ENCODE measurements around the gene APC. TPM values are rescaled to one million over a fixed set of nuclear protein-coding genes. Genes with fewer than 3 reads are reported as not detected.

Gene APC
- total RNA-seq, 1 donor from 2014 or later = 48.5 TPM

DNA sequence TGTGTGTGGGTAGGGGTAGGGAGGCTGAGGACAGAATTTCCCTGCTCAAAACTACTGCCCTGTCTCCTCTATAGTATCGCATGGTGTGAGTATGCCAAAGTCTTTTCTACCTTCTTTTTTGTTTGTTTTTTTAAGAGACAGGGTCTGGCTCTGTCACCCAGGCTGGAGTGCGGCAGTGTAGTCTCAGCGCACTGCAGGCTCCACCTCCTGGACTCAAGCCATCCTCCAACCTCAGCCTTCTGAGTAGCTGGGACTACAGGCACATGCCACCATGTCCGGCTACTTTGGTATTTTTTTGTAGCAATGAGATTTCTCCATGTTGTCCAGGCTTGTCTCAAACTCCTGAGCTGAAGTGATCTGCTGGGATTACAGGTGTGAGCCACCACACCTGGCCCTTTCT is 125.9 kb downstream of the APC start:
- Mint-ChIP-seq H3K27ac (no peak overlapping the region), H3K9me3 (ENCODE audit: low read depth) (peaks cover 6% of the 10 kb centered on the region), H3K4me1 (ENCODE audit: low read depth) (peaks cover 17% of the 10 kb centered on the region), H3K27me3 (peaks cover 4% of the 10 kb centered on the region), H3K4me3 (ENCODE audit: low read depth) (peak overlapping the region; percentile 38), H3K36me3 (ENCODE audit: insufficient read depth) (peaks cover 20% of the 10 kb centered on the region)
- no peak for DNase-seq (ENCODE audit: low spot score, unreplicated experiment)
- TF ChIP-seq CTCF (IDR thresholded peaks at IDR 0.05; ENCODE audit: unreplicated experiment) = no peak

DNA sequence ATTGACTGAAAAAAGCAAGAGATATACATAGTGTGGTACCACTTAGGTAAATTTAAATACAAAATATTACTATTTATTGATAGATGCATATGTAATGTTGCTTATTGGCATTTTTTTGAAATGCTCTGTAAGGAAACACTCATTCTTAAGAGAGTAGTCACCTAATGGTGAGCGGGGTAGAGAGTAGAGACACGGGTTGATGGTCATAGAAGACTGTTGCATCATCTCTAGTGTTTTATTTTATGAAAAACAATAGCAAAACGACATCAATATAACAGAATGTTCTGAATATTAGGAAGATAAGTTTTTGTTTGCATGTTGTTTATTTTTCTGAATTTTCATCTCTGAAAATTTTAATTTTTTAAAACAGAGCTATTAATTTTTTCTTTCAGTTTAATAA is 127.4 kb downstream of the APC start:
- Mint-ChIP-seq H3K4me1 (ENCODE audit: low read depth) (peaks cover 17% of the 10 kb centered on the region), H3K36me3 (ENCODE audit: insufficient read depth) (peaks cover 23% of the 10 kb centered on the region), H3K4me3 (ENCODE audit: low read depth) (no peak overlapping the region), H3K9me3 (ENCODE audit: low read depth) (peaks cover 3% of the 10 kb centered on the region), H3K27me3 (no peaks in the 10 kb centered on the region), H3K27ac (no peak overlapping the region)
- TF ChIP-seq CTCF (IDR thresholded peaks at IDR 0.05; ENCODE audit: unreplicated experiment) = no peak
- DNase-seq (ENCODE audit: low spot score, unreplicated experiment) = no peak

DNA sequence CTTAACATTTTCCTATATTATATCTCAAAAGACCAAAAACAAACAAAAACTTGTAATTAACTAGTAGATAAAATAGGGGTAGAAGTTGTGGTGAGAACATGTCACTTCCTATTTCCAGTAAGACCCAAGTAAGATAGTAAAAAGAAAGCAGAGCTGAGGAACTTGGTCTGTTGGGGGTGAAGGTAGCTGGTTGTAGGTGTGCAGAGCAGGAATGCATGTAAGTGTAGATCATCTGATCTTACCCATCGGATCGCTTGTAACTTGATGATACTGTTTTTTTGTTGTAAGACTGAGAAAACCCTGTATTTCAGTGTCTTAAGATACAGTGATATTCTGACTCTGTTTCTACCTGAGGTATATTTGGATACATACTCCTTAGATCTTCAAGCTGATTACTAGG is 129.1 kb downstream of the APC start:
- peaks cover 26% of the 10 kb centered on the region for H3K36me3 Mint-ChIP-seq (ENCODE audit: insufficient read depth)
- no peak for TF ChIP-seq CTCF (IDR thresholded peaks at IDR 0.05; ENCODE audit: unreplicated experiment)
- no peak overlapping the region for H3K27ac Mint-ChIP-seq
- H3K27me3 Mint-ChIP-seq = no peaks in the 10 kb centered on the region
- peaks cover 14% of the 10 kb centered on the region for H3K4me1 Mint-ChIP-seq (ENCODE audit: low read depth)
- H3K9me3 Mint-ChIP-seq (ENCODE audit: low read depth) = no peaks in the 10 kb centered on the region
- no peak overlapping the region for H3K4me3 Mint-ChIP-seq (ENCODE audit: low read depth)
- no peak for DNase-seq (ENCODE audit: low spot score, unreplicated experiment)

DNA sequence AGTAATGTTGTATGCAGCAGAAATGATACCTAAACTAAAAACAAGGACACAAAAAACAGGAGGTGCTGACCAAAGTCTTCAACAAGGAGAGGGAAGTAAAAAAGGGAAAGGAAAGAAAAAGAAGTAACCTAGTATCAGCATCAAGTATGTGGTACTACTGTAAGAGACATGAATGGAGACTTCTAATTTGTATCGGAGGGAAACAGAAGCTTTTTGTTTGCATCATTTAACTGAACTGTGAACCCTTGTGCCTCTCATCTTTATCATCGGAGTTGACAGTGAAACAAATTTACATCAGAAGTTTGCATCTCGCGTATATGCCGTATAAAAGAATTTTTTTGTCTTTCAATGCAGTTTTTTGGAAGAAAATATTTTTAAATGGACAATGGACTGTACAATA is 129.7 kb downstream of the APC start:
- DNase-seq (ENCODE audit: low spot score, unreplicated experiment) = no peak
- H3K27me3 Mint-ChIP-seq = no peaks in the 10 kb centered on the region
- H3K36me3 Mint-ChIP-seq (ENCODE audit: insufficient read depth) = peaks cover 26% of the 10 kb centered on the region
- H3K4me1 Mint-ChIP-seq (ENCODE audit: low read depth) = peaks cover 9% of the 10 kb centered on the region
- no peak for TF ChIP-seq CTCF (IDR thresholded peaks at IDR 0.05; ENCODE audit: unreplicated experiment)
- H3K9me3 Mint-ChIP-seq (ENCODE audit: low read depth) = no peaks in the 10 kb centered on the region
- no peak overlapping the region for H3K27ac Mint-ChIP-seq
- H3K4me3 Mint-ChIP-seq (ENCODE audit: low read depth) = no peak overlapping the region

DNA sequence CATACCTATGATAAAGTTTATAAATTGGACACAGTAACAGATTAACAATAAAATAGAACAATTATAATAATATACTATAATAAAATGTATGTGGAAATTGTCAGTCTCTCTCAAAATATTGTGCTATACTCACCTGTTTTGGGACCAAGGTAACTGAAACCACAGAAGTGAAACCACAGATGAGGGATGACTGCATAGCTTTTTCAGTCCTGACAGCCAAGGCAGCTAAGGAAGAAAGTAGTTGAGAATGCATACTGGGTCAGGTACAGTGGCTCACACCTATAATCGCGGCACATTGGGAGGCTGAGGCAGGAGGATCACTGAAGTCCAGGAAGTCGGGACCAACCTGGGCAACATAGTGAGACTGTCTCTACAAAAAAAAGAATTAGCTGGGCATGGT is 132.3 kb downstream of the APC start:
- H3K4me1 Mint-ChIP-seq (ENCODE audit: low read depth) = no peaks in the 10 kb centered on the region
- no peaks in the 10 kb centered on the region for H3K9me3 Mint-ChIP-seq (ENCODE audit: low read depth)
- TF ChIP-seq CTCF (IDR thresholded peaks at IDR 0.05; ENCODE audit: unreplicated experiment) = no peak
- no peak for DNase-seq (ENCODE audit: low spot score, unreplicated experiment)
- no peak overlapping the region for H3K4me3 Mint-ChIP-seq (ENCODE audit: low read depth)
- peaks cover 23% of the 10 kb centered on the region for H3K36me3 Mint-ChIP-seq (ENCODE audit: insufficient read depth)
- H3K27me3 Mint-ChIP-seq = no peaks in the 10 kb centered on the region
- no peak overlapping the region for H3K27ac Mint-ChIP-seq

Measured in progenitor cell of endocrine pancreas (in vitro differentiated cells).